GM12878 (cell line): ENCODE measurements around the gene ARMC9. TPM values are rescaled to one million over a fixed set of nuclear protein-coding genes. Genes with fewer than 3 reads are reported as not detected.

Experiments
- ATAC-seq: fragments of 200-7000 bp; cut with Tn5 transposase; 3 replicates; pipeline ENCODE4 v1.9.1; 2020; ENCODE audit warnings: mild to moderate bottlenecking, moderate library complexity
- BruUV-seq: library from RNA; stranded (reverse); fragments of 400-500 nt; replicated peaks from 2 replicates; lab custom pipeline; 2021; lab: Mats Ljungman, UMichigan
- CTCF ChIA-PET: fragments of 300-600 bp; sonication (Branson Sonifier 250); formaldehyde crosslinking; extraction: SDS; loops from one replicate; lab custom pipeline; 2021; ENCODE audit warnings: inconsistent platforms; lab: Yijun Ruan, JAX
- POLR2A ChIA-PET: fragments of 350-600 bp; formaldehyde crosslinking; extraction: SDS; loops from one replicate; lab custom pipeline; 2021; ENCODE audit warnings: inconsistent platforms; lab: Charles Lee
- RAD21 ChIA-PET: fragments of 300-600 bp; sonication (Branson Sonifier 250); formaldehyde crosslinking; loops from one replicate; lab custom pipeline; 2023; ENCODE audit warnings: antibody characterized with exemption; ENCODE audit not compliant: unreplicated experiment; lab: Charles Lee
- SMC1A ChIA-PET: fragments of 300-600 bp; sonication (Branson Sonifier 250); formaldehyde crosslinking; loops from one replicate; lab custom pipeline; 2023; ENCODE audit not compliant: unreplicated experiment, uncharacterized antibody; lab: Charles Lee
- DNase-seq: peaks from one replicate; pipeline ENCODE4 v3.0.0-alpha.2; 2011; ENCODE audit warnings: low read depth, low spot score
- FAIRE-seq: peaks from 3 replicates; lab custom pipeline; 2011; peaks lifted over from hg19 to GRCh38; lab: Jason Lieb, UNC
- H2AFZ ChIP-seq: 2 replicates; pipeline ENCODE4 v1.6.0; 2011; ENCODE audit warnings: low read depth, low read length, control low read depth; ENCODE audit not compliant: control insufficient read depth
- H3K27ac ChIP-seq: 2 replicates; pipeline ENCODE4 v1.5.1; 2011; ENCODE audit warnings: control low read depth; ENCODE audit not compliant: control insufficient read depth, insufficient read depth
- H3K27me3 ChIP-seq, 2 experiments: replicated peaks in 1 of 2; 2 replicates each; pipeline versions ENCODE4 v1.6.0 to v1.6.1; 2011; ENCODE audit warnings: low read length in 1 of 2; ENCODE audit not compliant: control insufficient read depth in 2 of 2, insufficient read depth in 2 of 2
- H3K36me3 ChIP-seq, 2 experiments: 2 replicates each; pipeline ENCODE4 v1.5.1; 2011; ENCODE audit warnings: low read length in 1 of 2; ENCODE audit not compliant: control insufficient read depth in 2 of 2, insufficient read depth in 2 of 2
- H3K4me1 ChIP-seq: 2 replicates; pipeline ENCODE4 v1.6.1; 2011; ENCODE audit warnings: mild to moderate bottlenecking, low read length, moderate library complexity, mixed read lengths; ENCODE audit not compliant: control insufficient read depth, insufficient read depth
- H3K4me2 ChIP-seq: 2 replicates; pipeline ENCODE4 v1.6.0; 2011; ENCODE audit warnings: control low read depth; ENCODE audit not compliant: control insufficient read depth, insufficient read depth
- H3K4me3 ChIP-seq: fragments of 200-600 bp; sonication (generic); 2 replicates; pipeline ENCODE4 v1.5.1; 2016
- H3K79me2 ChIP-seq: 2 replicates; pipeline ENCODE4 v1.6.0; 2011; ENCODE audit warnings: low read length; ENCODE audit not compliant: control insufficient read depth, insufficient read depth
- H3K9ac ChIP-seq: 2 replicates; pipeline ENCODE4 v1.8.0; 2011; ENCODE audit warnings: low read length, control low read depth, mixed read lengths; ENCODE audit not compliant: control insufficient read depth, insufficient read depth
- H3K9me3 ChIP-seq: replicated peaks from 3 replicates; pipeline ENCODE4 v1.5.1; 2011; ENCODE audit warnings: mild to moderate bottlenecking, low read length; ENCODE audit not compliant: control insufficient read depth, insufficient read depth
- H4K20me1 ChIP-seq: 2 replicates; pipeline ENCODE4 v1.6.0; 2011; ENCODE audit not compliant: control insufficient read depth, insufficient read depth
- NFYA ChIP-seq: IDR thresholded peaks from 2 replicates; pipeline ENCODE4 v1.6.1; 2011; ENCODE audit warnings: low read depth, mild to moderate bottlenecking, low read length, improper control_type of control experiment, borderline replicate concordance
- ZNF274 ChIP-seq: IDR thresholded peaks from one replicate; pipeline ENCODE4 v1.8.0; 2011; ENCODE audit not compliant: insufficient read length, insufficient read depth
- ZNF687 ChIP-seq: fragments of 450-650 bp; IDR thresholded peaks from 2 replicates; pipeline ENCODE4 v1.6.1; 2017; ENCODE audit warnings: mild to moderate bottlenecking, moderate library complexity
- WGBS: methylation state at CpG from one replicate; pipeline ENCODE4 v1.1.6; 2016; ENCODE audit warnings: low lambda C conversion rate; ENCODE audit not compliant: insufficient replicate concordance, insufficient coverage; ENCODE audit errors: missing lambda C conversion rate; 5-methylcytosine and 5-hydroxymethylcytosine counted together
- in situ Hi-C: fragments of 300-500 bp; cut with MboI; formaldehyde crosslinking; loops from 9 replicates; pipeline ENCODE4 v1.14.3; 2018; ENCODE audit warnings: mixed read lengths
- intact Hi-C: fragments of 100-400 bp; cut with micrococcal nuclease; formaldehyde crosslinking; loops from one replicate; pipeline ENCODE4 v1.14.2; 2022; ENCODE audit not compliant: unreplicated experiment
- polyA plus RNA-seq, 11 experiments: library from polyadenylated mRNA; depleted of rRNA in 4 of 11; unstranded in 6 of 11; stranded (reverse) in 5 of 11; fragments of >200 nt; fragmentation: Nextera tagmentation in 4 of 11; fragmentation: Illumina TruSeq in 1 of 11; extraction: Ambion mirVana in 4 of 11; extraction: Trizol in 1 of 11; gene quantifications; 1 replicate in 1 of 11; 2 replicates in 10 of 11; pipeline versions ENCODE4 v1.2.1 to v1.2.3, GENCODE V29; 2011 to 2016; ENCODE audit warnings: inconsistent platforms in 2 of 11, missing spikeins in 2 of 11, low read depth in 1 of 11
- total RNA-seq, 4 experiments: library from RNA; depleted of rRNA in 3 of 4; stranded (reverse); fragments of >200 nt in 3 of 4; fragmentation: Illumina TruSeq in 1 of 4; extraction: Trizol in 1 of 4; gene quantifications; 2 replicates each; pipeline versions ENCODE4 v1.2.1 to v1.2.3, GENCODE V29; 2013 to 2021

ARMC9 gene
- total and polyA plus RNA-seq, 10 of the 15 experiments (the other 5 are each of a cell fraction or from before 2014, with no cell fraction given) = 3.8 to 21.8 (median 10.4) TPM

- no peak for TF ChIP-seq ZNF687
These were observed 145.6 kb downstream of the ARMC9 start (continued) for GRCh38 chr2:231343988-231344387.

GRCh38 chr2:231344851-231345250 lies 146.4 kb downstream of the ARMC9 start:
- DNase-seq = no peak
- H3K4me2 ChIP-seq = no peak overlapping the region
- H3K9me3 ChIP-seq = no peaks in the 10 kb centered on the region
- in situ Hi-C loops (no loop called here), intact Hi-C loops (no loop called here)
- BruUV-seq = no TSS peak
- H3K4me3 ChIP-seq = no peak overlapping the region
- ChIA-PET RAD21 (no interaction called here), POLR2A (no interaction called here), CTCF (no interaction called here), SMC1A (no interaction called here)
- TF ChIP-seq NFYA (no peak), ZNF274 (no peak)
- H3K27me3 ChIP-seq = no peaks in the 10 kb centered on the region
- H3K4me1 ChIP-seq = no peaks in the 10 kb centered on the region
- H2AFZ ChIP-seq = no peak overlapping the region
- H3K36me3 ChIP-seq = no peaks in the 10 kb centered on the region
- no peak overlapping the region for H3K9ac ChIP-seq
- FAIRE-seq = no peak
- H3K79me2 ChIP-seq = no peaks in the 10 kb centered on the region
- no peaks in the 10 kb centered on the region for H4K20me1 ChIP-seq
- no peak overlapping the region for H3K27ac ChIP-seq
- WGBS = 76% methylated on average over 8 of the region's 8 CpGs
- no peak for ATAC-seq
